Head of caudate nucleus (tissue), 42 donors: ENCODE measurements around the gene ZMIZ1.
A peak's percentile ranks its signal among the peaks of the same experiment; 100 is the strongest.

Source experiments
- DNase-seq, 42 donors: peaks; one replicate each; pipeline versions ENCODE4 v3.0.0 to v3.0.0-alpha.2; 2020 to 2021; ENCODE audit warnings: mixed read lengths in 7 of 42
- intact Hi-C: fragments of 100-400 bp; cut with DNase I; formaldehyde crosslinking; loops from one replicate; pipeline ENCODE4 v1.15.0; 2022

ZMIZ1 gene

GRCh38 chr10:79087721-79088120 is 19.0 kb downstream of the ZMIZ1 start:
- intact Hi-C loops: no loop called here
- DNase-seq: peak in 1 of 42 donors; percentile 15

DNA sequence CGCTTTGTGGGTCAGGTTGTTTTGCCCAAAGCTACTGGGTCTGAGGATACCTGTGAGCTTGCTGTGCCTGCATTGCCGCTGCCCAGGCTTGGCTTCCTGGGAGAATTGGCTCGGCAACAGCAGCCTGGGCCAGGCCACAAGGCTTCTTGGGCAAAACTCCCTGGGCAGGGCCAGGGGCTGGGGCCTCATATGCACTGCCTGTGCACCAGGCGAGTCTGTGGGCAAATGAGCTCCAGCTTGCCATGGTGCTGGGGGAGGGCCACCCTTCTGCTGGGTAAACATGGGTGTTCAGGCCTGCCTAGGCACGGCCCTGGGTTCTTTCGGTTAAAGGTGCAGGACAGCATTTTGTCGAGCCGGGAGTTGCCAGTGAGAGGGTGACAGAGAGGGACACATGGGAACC is 19.4 kb downstream of the ZMIZ1 start:
- DNase-seq: peak in 11 of 42 donors; percentile 23 to 62 (median 46)
- intact Hi-C loops: no loop called here

GRCh38 chr10:79088613-79089355 is 20.0 kb downstream of the ZMIZ1 start:
- no peak for DNase-seq
- intact Hi-C loops: no loop called here

- intact Hi-C loops: no loop called here
- no peak for DNase-seq
Observed at GRCh38 chr10:79089632-79090031, 20.9 kb downstream of the ZMIZ1 start.

DNA sequence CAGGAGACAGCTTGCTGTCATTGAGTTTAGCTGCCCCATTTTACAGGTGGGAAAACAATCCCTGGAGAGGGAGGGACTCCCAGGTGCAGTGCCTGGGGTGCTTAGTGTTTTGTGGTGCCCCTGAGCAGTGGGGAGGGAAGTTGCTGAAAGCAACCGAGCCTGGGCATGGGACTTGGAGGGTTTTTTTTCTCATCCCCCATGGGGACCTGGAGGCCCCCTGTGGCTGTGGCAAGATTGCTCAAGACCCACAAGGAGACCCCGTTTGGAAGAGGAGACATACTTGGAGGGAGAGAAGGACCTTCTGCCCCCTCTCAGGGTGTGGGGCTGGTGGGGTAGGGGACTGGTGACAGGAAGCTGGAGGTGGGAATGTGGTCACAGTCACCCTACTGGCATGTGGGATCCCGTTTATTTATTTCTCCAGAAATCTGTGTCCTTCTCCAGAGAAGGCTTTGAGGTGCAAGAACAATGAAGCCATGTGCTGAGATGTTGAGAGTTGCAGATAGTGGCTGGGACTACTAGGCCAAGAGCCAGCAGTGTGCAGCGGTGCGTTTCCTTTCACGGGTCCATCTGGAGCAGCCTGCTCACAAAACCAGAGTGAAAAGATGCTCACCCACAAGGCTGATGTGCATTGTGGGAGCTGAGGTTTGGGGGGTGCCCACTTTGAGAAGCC is 21.5 kb downstream of the ZMIZ1 start:
- no peak for DNase-seq
- intact Hi-C loops: no loop called here

- no peak for DNase-seq
- intact Hi-C loops: no loop called here
Observed at GRCh38 chr10:79092292-79092896, 23.6 kb downstream of the ZMIZ1 start.

GRCh38 chr10:79093658-79094411 is 25.1 kb downstream of the ZMIZ1 start:
- peak in 10 of 42 donors; percentile 22 to 67 (median 48) for DNase-seq
- intact Hi-C loops: no loop called here

- no peak for DNase-seq
- intact Hi-C loops: no loop called here
Observed at GRCh38 chr10:79094412-79095175, 25.8 kb downstream of the ZMIZ1 start.

DNA sequence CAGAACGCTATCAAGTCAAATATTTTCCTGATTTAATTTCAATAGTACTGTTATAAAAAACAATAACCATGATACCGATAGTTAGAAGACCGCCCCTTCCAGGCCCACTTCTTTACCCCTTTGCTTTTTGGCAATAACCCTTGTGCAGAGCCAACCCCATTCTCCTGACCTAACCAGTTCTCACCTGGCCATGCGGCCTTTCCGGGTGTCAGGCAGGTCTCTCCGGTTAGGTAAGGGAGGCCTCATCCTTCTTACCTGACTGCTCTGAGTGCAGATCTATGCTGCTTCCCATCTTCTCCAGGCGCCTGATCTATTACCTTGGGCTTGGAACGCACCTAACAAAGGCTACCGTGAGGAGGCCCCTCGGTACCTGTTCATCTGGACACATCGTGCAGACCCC is 26.6 kb downstream of the ZMIZ1 start:
- no peak for DNase-seq
- intact Hi-C loops: no loop called here

GRCh38 chr10:79096514-79096913 is 27.7 kb downstream of the ZMIZ1 start:
- intact Hi-C loops: no loop called here
- DNase-seq: no peak

GRCh38 chr10:79097021-79097872 is 28.5 kb downstream of the ZMIZ1 start:
- intact Hi-C loops: no loop called here
- no peak for DNase-seq

DNA sequence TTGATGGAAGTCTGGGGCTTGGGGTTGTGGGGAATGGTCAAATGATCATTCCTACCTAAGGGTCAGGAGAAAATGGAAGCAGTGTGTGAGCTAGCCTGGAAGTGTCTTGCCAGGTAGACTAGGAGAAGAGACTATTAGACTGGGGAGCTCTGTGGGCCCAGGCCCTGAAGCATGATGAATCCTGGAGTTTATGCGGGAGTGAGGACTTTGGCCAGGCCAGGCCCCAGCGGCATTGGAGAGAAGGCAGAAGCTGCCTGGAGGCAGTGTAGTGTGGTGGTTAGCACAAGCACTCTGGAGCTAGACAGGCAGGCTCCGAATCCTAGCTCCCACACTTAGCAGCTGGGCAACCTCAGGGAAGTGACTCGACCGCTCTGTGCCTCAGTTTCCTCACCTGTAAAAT is 29.3 kb downstream of the ZMIZ1 start:
- intact Hi-C loops: no loop called here

DNA sequence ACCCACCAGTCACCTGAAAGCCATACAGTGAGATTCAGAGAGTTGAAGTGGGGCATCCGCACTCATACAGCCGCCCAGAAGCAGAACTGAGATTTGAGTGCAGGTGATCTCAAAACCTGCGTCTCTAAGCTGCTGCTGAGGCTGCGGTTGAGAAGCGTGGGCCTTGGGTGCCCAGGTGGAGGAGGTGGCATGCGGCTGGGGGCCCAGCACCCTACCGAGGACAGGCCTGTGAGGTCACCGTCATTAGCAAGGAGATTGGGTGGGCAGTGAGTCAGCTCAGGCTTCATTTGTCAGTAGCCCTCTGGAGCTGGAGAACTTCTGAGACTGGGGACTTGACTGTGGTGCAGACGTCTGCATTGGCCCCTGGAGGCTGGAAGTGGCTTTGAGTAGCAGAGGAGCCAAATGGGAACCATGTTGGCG is 29.8 kb downstream of the ZMIZ1 start:
- DNase-seq: no peak
- intact Hi-C loops: no loop called here

More for the DNA sequence above, 29.3 kb downstream of the ZMIZ1 start:
- no peak for DNase-seq

DNA sequence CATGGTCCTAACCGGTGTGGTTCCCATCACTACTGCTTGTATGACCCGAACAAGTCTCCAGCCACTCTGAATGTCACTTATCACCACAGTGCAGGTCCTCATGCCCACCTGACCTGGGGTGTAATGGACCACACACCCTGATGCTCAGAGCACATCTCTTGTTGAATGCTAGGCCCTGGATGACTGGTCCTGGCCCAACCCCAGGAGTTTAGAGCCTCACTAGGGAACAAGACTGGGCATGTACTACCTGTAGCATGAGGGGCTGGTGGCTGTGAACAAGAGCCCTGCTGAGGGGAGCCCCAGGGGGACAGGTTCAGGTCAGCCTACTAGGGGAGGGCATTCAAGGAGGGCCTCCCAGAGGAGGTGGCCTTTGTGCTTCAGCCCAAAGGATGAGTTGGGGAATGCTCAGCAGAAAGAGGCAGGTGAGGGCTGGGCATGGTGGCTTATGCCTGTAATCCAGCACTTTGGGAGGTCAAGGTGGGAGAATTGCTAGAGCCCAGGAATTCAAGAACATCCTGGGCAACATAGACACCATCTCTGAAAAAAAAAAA is 31.2 kb downstream of the ZMIZ1 start:
- DNase-seq: no peak
- intact Hi-C loops: no loop called here

DNA sequence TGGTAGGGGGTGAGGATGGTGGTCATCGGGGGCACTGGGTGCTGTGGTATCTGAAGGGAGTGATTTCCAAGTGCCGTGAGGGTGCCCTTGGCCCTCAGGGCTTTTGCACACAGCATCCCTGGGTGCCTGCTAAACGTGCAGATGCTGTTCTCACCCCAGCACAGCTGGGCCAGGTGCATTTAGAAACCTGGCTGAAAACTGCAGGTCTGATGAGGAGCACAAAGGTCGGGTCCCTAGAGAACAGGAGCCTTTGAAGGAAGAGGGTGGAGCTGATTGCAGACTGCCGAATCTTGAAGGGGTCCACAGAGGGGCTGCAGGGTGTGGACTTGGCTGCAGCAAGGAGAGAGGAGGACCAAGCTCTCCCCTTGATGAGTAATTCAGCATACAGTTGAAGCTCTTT is 32.0 kb downstream of the ZMIZ1 start:
- intact Hi-C loops: no loop called here

GRCh38 chr10:79101560-79102497 is 33.1 kb downstream of the ZMIZ1 start:
- intact Hi-C loops: no loop called here
- peak; percentile 42 to 93 (median 76) for DNase-seq

More for the DNA sequence above, 32.0 kb downstream of the ZMIZ1 start:
- DNase-seq: no peak

GRCh38 chr10:79102498-79102874 is 33.7 kb downstream of the ZMIZ1 start:
- intact Hi-C loops: no loop called here
- DNase-seq: peak in 4 of 42 donors; percentile 20 to 51 (median 26)
